Dermis microvascular lymphatic vessel endothelial cell (primary cell): ENCODE measurements around the gene ZNF660. TPM values are rescaled to one million over a fixed set of nuclear protein-coding genes. Genes with fewer than 3 reads are reported as not detected.
A peak's percentile ranks its signal among the peaks of the same experiment; 100 is the strongest.
"Not testable (repeated sequence)": the region's sequence is repeated elsewhere in the genome, so short reads cannot be mapped to it uniquely, and the experiment has no call there.

Experiments
- DNase-seq, 2 donors: peaks; one replicate each; pipeline versions ENCODE4 v3.0.0 to v3.0.0-alpha.2; 2010; ENCODE audit warnings: low read depth in 2 of 2
- total RNA-seq: library from RNA; depleted of rRNA; stranded (reverse); fragments of >200 nt; gene quantifications from 2 replicates; pipeline ENCODE4 v1.2.1, GENCODE V29; 2014

The ZNF660 gene
- 0.51 and 0.76 TPM in 2 replicates for total RNA-seq

DNA sequence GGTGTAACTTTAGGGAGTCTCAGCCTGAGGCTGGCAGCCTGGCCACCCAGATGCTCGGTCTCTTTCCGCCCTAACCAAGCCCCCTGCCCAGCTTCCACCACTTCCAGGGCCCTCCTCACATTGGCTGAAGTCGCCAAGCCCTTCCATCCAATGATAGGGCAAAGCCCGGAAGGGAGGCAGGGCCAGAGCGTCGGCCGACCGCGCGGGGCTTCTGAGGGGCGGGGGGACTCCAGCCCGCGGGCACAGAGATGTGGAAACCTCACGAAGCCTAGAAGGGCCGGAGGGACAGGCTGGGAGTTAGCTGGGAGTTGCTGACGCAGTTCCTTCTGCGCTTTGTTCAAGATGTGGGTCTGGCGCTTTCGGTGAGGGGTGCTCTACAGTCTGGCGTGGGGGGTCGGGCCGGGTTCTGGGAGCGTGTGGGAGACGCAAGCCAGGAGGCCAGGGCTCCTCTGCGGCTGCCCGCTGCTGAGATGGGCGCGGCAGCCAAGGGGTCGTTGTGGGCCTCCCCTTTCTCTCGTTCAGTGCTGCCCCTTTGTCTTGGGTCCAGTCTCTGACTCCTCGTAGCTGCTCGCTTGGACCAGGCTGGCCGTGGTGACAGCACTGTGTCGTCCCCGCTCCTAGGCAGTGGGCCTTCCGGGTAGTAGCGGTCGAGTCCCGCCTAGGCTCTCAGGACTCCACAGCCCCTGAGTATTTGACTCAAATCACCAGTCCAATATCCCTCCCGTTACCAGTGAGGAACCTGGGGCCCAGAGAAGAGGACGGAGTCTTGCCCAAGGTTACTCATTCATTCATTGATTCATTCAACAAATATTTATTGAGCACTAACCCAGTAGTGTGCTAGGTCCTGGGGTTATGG lies at the start of gene ZNF660:
TSS of gene ZNF660 (plus strand) at position 319 of the 856 bp plus-strand sequence. CDS start 9,230 bp downstream, outside the sequence.
- peak; percentile 4 to 44 for DNase-seq

GRCh38 chr3:44535364-44535763 lies 49.4 kb upstream of the ZNF660 start:
- DNase-seq, result no peak

DNA sequence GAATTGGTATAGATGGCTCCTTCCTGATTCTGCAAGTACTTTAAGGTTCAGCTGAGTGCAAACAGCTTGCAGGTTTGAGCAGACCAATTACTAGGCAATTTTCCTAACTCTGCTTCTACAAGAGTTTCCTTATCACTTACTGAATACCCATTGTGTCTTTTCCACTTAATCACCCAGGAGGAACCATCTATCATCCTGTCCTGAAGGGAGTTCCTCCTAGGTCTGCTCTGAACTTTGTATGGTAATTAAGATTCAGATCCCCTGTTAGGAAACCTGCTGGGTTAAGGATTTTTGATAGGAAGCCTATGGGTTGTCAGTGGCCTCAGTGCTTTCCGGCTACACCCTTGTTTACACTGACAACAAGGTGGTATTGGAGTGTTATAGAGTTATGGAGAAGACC lies 40.0 kb upstream of the ZNF660 start:
- not testable (repeated sequence) for DNase-seq

GRCh38 chr3:44554626-44555592 lies 29.9 kb upstream of the ZNF660 start, which contains the start of gene ZKSCAN7:
ZKSCAN7 (plus strand) TSS chr3:44555193; CDS start chr3:44557048, 1,855 bp downstream.
- peak in 1 of 2 donors; percentile 37 for DNase-seq

DNA sequence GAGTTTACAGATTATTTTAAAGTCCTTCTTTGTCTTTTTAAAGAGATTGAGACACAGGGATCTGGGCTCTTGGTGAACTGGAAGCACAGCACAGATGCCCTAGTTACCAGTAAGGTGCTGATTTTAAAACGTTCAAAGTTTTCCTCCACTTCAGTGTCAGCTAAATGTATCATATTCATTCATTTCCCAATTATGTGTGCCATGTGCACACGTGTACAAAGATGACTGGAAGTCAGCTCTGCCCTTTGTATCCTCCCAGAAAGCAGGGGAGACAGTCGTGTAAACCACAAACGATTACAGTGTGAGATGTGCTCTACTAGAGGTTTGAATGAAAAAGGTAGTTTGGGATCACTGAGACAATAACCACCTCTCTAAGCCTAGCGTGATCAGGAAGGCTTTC lies 29.0 kb upstream of the ZNF660 start:
- DNase-seq, result peak in 1 of 2 donors; percentile 22

- no peak for DNase-seq
These were observed 27.7 kb upstream of the ZNF660 start for GRCh38 chr3:44557074-44557473.

- peak in 1 of 2 donors; percentile 36 for DNase-seq
These were observed 23.7 kb upstream of the ZNF660 start for GRCh38 chr3:44561076-44561475.

DNA sequence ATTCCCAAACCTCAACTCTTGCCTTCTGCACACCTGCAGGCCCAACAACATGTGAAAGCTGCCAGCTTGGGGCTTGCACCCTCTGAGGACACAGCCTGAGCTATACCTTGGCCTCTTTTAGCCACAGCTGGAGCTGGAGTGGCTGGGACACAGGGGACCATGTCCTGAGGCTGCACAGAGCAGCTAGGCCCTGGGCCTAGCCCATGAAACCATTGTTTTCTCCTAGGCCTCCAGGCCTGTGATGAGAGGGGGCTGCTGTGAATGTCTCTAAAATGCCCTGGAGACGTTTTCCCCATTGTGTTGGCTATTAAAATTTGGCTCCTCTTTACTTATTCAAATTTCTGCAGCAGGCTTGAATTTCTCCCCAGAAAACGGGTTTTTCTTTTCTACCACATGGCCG lies 22.6 kb upstream of the ZNF660 start:
- DNase-seq, result no peak

DNA sequence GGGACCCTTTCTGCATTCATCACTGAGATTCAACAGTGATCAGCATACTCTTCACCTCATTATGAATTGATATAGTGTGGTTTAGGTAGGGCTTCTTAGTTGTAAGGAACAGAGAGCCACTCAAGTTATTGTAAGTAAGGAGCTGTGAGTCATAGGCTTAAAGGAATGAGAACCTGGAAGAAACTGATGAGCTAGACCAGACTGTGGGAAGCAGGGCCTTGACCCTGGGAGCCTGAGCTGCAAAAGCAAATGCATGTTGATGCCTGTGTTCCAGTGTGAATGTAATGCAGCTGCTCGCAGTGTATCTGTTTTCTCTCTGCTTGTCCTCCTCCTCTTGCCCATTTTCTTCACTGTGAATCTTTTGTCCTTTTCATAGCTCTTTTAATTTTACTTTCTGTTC lies 16.2 kb upstream of the ZNF660 start:
- no peak for DNase-seq

DNA sequence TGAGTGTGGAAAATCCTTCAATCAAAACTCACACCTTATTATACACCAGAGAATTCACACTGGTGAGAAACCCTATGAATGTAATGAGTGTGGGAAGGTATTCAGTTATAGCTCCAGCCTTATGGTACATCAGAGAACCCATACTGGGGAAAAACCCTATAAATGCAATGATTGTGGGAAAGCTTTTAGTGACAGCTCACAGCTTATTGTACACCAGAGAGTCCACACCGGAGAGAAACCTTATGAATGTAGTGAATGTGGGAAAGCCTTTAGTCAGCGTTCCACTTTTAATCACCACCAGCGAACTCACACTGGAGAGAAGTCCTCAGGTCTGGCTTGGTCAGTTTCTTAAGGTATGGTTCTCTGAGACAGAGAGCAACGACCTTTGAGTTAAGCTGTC lies 13.7 kb upstream of the ZNF660 start:
- DNase-seq, result no peak

GRCh38 chr3:44576613-44577012 lies 8.2 kb upstream of the ZNF660 start:
- no peak for DNase-seq

DNA sequence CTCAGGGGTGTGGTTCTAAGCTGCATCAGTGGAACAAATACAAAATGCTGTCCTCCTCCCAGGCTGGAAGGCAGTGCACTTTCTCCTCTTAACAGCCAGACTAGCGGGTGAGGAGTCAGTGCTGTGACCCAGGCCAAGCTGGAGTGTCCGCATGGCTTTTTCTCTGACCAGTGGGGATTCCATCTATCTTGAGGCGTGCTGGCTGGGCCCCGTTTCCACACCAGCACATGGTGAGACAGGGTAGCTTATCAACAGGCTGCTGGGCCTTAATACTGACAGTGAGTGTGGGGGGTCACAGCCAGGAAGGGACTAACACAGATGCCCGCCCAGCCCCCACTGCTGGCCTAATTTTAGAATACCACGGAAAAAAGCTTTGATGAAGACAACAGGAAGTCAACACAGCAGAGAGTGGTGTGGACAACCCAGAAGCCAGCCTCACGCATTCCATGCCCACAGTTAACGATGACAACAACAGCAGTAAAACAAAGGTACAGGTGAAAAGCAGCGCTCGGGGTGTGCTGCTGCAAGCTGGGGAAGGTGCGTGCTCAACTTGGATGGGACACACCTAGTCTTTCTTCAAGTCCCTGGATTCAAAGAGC lies 7.3 kb upstream of the ZNF660 start:
- DNase-seq, result not testable (repeated sequence)

DNA sequence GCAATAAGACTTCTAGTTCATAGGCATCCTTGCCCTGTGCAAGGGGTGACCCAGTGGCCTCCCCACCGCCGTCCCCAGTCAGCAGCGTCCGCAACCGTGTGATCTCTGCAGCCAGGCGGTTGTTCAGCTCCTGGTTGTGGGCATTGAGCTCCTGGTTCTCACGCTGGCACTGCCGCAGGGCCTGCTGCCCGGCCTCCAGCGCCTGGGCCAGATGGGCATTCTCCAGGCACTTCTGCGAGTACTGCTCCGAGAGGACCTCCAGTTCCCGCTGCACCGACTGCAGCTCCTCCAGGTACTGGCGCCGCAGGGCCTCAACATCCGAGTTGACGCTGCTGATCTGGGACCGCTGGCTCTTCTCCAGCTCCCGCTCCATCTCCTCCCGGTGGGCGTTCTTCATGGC lies 6.4 kb upstream of the ZNF660 start:
- not testable (repeated sequence) for DNase-seq

DNA sequence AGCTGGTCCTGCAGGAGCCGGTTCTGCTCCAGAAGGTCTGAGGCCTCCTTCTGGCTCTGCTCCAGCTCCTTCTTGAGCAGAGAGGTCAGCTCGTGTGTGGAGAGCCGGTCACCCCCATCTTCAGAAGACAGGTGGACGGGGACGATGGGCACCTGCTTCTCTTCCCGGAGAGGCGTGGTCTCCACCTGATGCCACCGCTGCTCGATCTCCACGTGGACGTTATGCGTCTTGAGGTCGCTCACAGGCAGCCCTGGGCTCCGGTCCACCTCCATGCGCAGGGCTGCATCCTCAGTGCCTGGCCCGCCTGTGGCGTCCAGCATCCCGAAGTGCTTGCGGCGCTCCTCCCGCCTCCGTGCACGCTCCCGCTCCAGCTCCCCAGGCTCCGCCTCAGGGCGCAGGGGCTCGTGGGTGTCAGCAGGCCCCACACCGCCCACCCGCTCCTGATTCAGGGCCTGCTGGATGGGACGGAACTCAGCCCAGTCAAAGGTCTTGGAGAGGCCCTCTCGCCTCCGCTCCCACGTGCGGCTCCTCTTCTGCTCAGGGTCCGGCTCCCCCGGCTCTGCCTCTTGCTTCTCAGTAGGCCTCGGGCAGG lies 5.7 kb upstream of the ZNF660 start:
- not testable (repeated sequence) for DNase-seq

DNA sequence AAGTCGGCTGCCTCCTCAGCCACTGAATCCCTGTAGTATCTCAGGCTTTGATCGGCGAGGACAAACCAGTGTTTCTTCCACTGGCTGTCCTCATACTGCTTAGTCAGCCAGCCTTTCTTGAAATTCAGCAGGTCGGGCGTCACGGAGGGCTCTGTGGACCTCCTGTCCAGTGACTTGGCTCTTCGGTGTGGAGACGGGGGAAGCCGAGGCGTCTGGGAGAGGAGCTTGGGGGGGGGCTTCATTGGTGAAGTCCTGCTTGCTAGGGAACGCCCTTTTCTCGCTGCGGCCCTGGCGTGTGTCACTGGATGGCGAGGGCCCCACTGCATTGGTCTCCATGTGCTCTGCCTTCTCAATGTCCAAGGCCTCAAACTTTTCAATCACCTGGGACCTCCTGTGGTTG lies 5.0 kb upstream of the ZNF660 start:
- DNase-seq, result not testable (repeated sequence)

DNA sequence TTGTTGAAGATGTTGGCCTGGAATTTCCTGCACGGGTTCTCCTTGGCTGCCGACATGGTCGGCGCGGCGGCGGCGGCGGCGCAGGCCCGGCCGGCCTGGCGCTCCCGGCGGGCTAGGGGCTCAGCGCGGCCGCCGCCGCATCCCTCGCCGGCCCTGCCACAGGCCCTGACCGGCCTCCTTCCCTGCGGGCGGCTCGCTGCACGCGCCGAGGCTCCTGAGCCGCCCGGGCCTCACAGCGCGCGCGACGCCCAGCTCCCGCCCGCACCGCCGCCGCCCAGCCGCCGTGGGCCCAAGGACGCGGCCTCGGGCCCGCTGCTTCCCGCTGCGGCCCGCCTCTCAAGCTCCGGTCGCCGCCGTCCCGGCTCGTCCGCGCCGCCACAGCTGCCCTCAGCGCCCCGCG lies 3.8 kb upstream of the ZNF660 start:
- not testable (repeated sequence) for DNase-seq

- DNase-seq, result no peak
These were observed 11.9 kb downstream of the ZNF660 start for GRCh38 chr3:44596621-44597020.

- DNase-seq, result no peak
These were observed 17.0 kb downstream of the ZNF660 start for GRCh38 chr3:44601749-44602148.

DNA sequence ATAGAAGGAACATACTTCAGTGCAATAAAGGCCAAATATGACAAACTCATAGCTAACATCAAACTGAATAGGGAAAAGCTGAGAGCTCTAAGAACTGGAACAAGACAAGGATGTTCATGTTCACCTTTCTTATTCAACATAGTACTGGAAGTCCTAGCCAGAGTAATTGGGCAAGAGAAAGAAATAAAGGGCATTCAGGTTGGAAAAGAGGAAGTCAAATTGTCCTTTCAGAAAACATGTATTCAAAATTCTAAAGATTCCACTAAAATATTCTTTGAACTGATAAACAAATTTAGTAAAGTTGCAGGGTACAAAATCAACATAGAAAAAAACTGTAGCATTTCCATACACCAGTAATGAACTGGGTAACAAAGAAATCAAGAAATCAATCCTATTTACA lies 27.9 kb downstream of the ZNF660 start:
- DNase-seq, result no peak

DNA sequence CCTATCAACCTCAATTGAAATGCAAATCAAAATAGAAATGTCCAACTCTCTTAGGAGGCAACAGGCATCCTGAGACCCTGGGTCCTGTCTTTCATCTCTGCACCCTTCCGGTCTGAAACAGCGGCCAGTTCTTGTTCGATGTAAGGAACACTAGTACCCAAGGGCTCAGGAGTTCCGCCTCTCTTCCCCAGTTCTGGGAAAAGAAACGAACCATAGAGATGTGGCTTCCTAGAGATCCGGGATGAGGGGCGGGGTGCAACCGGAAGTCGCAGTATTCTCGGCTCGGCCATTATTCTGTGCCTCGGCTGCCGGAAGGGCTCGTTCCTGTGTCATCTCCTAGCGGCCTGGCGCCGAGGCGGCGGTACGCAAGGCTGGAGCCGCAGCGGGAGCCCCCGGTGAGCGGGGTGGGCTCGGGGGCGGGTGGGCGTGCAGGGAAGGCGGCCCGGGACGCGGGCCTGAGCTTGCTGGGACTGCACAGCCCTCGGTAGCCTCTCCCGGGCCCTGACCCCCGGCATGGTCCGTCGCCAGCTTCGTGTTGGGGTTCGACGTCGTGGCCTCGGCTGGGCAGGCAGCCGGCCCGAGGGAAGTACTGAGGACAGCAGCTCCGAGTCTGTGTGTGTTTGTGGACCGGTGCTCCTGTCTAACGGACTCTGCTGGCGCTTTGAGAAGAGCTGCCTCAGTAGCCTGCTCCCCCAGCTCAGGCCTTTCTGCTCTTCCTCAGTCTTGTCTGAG lies 40.2 kb downstream of the ZNF660 start, which contains the start of gene ZNF197:
TSS of gene ZNF197 (plus strand) at position 288 of the 732 bp plus-strand sequence. CDS start 4,119 bp downstream, outside the sequence.
- peak; percentile 48 to 74 for DNase-seq
